WTC11 (cell line): Measurements from ENCODE around the gene SHISAL2A. TPM values are rescaled to one million over a fixed set of nuclear protein-coding genes. Genes with fewer than 3 reads are reported as not detected.

ENCODE experiments used
- ATAC-seq: fragments of 200-7000 bp; cut with Tn5 transposase; 2 replicates; pipeline ENCODE4 v1.10.0; 2021; ENCODE audit warnings: mild to moderate bottlenecking, moderate library complexity
- Bru-seq: library from RNA; stranded (reverse); fragments of 400-500 nt; gene quantifications from one replicate; lab custom pipeline; 2021; lab: Mats Ljungman, UMichigan
- CTCF ChIA-PET: fragments of 300-600 bp; sonication (Branson Sonifier 250); formaldehyde crosslinking; loops from one replicate; lab custom pipeline; 2021; ENCODE audit warnings: antibody characterized with exemption; lab: Charles Lee
- POLR2A ChIA-PET: fragments of 350-600 bp; sonication (Branson Sonifier 250); formaldehyde crosslinking; loops from one replicate; lab custom pipeline; 2021; ENCODE audit warnings: antibody characterized with exemption; lab: Charles Lee
- DNase-seq: peaks from one replicate; pipeline ENCODE4 v3.0.0; 2021; ENCODE audit warnings: low spot score
- H3K27ac Mint-ChIP-seq: 2 replicates; pipeline ENCODE4 v1.8.0; 2021; ENCODE audit warnings: mixed read lengths
- H3K27me3 Mint-ChIP-seq: 2 replicates; pipeline ENCODE4 v1.8.0; 2021; ENCODE audit warnings: low read depth, mild to moderate bottlenecking, moderate library complexity, mixed read lengths
- H3K36me3 Mint-ChIP-seq: 2 replicates; pipeline ENCODE4 v1.8.0; 2021; ENCODE audit warnings: mixed read lengths
- H3K4me1 Mint-ChIP-seq: 2 replicates; pipeline ENCODE4 v1.8.0; 2022; ENCODE audit warnings: mixed read lengths
- H3K4me3 Mint-ChIP-seq: 2 replicates; pipeline ENCODE4 v1.8.0; 2021; ENCODE audit warnings: mild to moderate bottlenecking, moderate library complexity, mixed read lengths
- H3K9me3 Mint-ChIP-seq: 2 replicates; pipeline ENCODE4 v1.8.0; 2021; ENCODE audit warnings: mixed read lengths
- CREB1 ChIP-seq: sonication (generic); formaldehyde crosslinking; IDR thresholded peaks from 2 replicates; pipeline ENCODE4 v1.8.0; 2023; ENCODE audit warnings: mild to moderate bottlenecking, missing genetic modification reagents
- JAZF1 ChIP-seq: fragments of 250-450 bp; sonication (Bioruptor Pico); IDR thresholded peaks from 2 replicates; pipeline ENCODE4 v1.9.0; 2021; ENCODE audit warnings: moderate library complexity, mild to moderate bottlenecking, inconsistent platforms
- NFATC4 ChIP-seq: fragments of 250-450 bp; sonication (Bioruptor Pico); IDR thresholded peaks from 2 replicates; pipeline ENCODE4 v1.9.0; 2021; ENCODE audit warnings: mild to moderate bottlenecking
- NR1H2 ChIP-seq: sonication (generic); formaldehyde crosslinking; IDR thresholded peaks from 2 replicates; pipeline ENCODE4 v1.9.0; 2021; ENCODE audit warnings: mild to moderate bottlenecking, moderate library complexity, missing genetic modification reagents
- RELA ChIP-seq: sonication (generic); formaldehyde crosslinking; IDR thresholded peaks from 2 replicates; pipeline ENCODE4 v1.8.1; 2022; ENCODE audit warnings: missing genetic modification reagents, mild to moderate bottlenecking, borderline replicate concordance
- ZNF317 ChIP-seq: sonication (generic); formaldehyde crosslinking; IDR thresholded peaks from 2 replicates; pipeline ENCODE4 v1.8.1; 2023; ENCODE audit warnings: low read depth, mild to moderate bottlenecking, moderate library complexity, missing genetic modification reagents, borderline replicate concordance
- long read RNA-seq, 3 experiments: library from RNA in 1 of 3; library from capped mRNA in 1 of 3; library from polyadenylated mRNA in 1 of 3; unstranded in 2 of 3; stranded (forward) in 1 of 3; transcript quantifications; one replicate each; pipeline ENCODE4 v2.0.0, GENCODE V29; 2021
- total RNA-seq: library from RNA; stranded (reverse); gene quantifications from 3 replicates; pipeline ENCODE4 v1.2.3, GENCODE V29; 2021
- TF ChIP-seq, protein P1 (sequence below): fragments of 250-450 bp; sonication (Bioruptor Pico); conservative IDR thresholded peaks from 2 replicates; pipeline ENCODE4 v1.9.0; 2021; ENCODE audit warnings: mild to moderate bottlenecking
- TF ChIP-seq, protein P2 (sequence below): sonication (generic); formaldehyde crosslinking; IDR thresholded peaks from 2 replicates; pipeline ENCODE4 v1.8.1; 2023; ENCODE audit warnings: mild to moderate bottlenecking, missing genetic modification reagents
- TF ChIP-seq, protein P3 (sequence below): fragments of 250-450 bp; sonication (Bioruptor Pico); IDR thresholded peaks from 2 replicates; pipeline ENCODE4 v2.1.2; 2022; ENCODE audit warnings: mild to moderate bottlenecking, moderate library complexity
- TF ChIP-seq, protein P4 (sequence below): sonication (generic); formaldehyde crosslinking; IDR thresholded peaks from 2 replicates; pipeline ENCODE4 v1.8.0; 2022; ENCODE audit warnings: missing genetic modification reagents
- TF ChIP-seq, protein P5 (sequence below): sonication (generic); formaldehyde crosslinking; IDR thresholded peaks from 2 replicates; pipeline ENCODE4 v1.8.1; 2022; ENCODE audit warnings: low read depth, missing genetic modification reagents, borderline replicate concordance
- TF ChIP-seq, protein P6 (sequence below): sonication (generic); formaldehyde crosslinking; IDR thresholded peaks from 2 replicates; pipeline ENCODE4 v1.8.0; 2022; ENCODE audit warnings: mild to moderate bottlenecking, missing genetic modification reagents
- TF ChIP-seq, protein P7 (sequence below): sonication (generic); formaldehyde crosslinking; IDR thresholded peaks from 2 replicates; pipeline ENCODE4 v1.8.0; 2023; ENCODE audit warnings: missing genetic modification reagents, mild to moderate bottlenecking, borderline replicate concordance
- TF ChIP-seq, protein P8 (sequence below): sonication (generic); formaldehyde crosslinking; IDR thresholded peaks from 2 replicates; pipeline ENCODE4 v1.8.0; 2023; ENCODE audit warnings: mild to moderate bottlenecking, missing genetic modification reagents
- TF ChIP-seq, protein P9 (sequence below): fragments of 250-450 bp; sonication (Bioruptor Pico); IDR thresholded peaks from 2 replicates; pipeline ENCODE4 v1.9.0; 2021; ENCODE audit warnings: mild to moderate bottlenecking

The SHISAL2A gene
- total RNA-seq = 0.60 to 1.7 TPM (median 1.4 TPM) in 3 replicates
- percentile 25 among the genes with signal in this experiment for Bru-seq, nascent RNA
- long read RNA-seq, experiment 1 = 0 reads
- long read RNA-seq, experiment 2, partial matches to known transcripts = 1 of 2 reads
- long read RNA-seq, experiment 2, other reads (novel, unspliced or antisense) = 0 of 2 reads
- long read RNA-seq, experiment 3 = 0 reads

DNA sequence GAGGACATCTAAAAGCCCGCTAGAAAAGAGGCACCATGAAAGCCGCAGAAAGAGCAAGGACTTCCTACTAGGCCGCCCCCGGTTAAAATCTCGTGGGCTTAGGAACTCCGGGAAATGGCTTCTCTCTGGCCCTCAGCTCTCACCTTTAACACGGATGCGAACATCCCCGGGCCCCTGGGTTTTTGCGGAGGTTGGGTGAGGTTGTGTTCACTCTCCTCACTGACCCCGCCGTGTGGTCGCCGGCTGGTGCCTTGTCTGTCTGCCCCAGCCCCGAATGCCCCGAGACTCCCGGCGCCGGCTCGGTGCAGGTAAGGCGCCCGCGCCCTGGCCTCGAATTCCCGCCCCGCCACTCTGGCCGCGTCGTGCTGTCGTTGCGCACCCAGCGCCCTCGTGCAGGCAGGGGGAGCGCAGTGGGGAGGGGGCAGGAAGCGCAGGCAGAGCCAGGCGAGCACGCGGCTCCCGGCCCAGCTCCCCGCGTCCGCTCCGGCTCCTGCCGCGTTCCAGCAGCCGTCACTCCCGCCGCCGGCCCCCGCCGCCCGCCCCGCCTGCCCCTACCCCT is at the start of gene SHISAL2A:
SHISAL2A (plus strand) TSS at position 437 of the 559 bp plus-strand sequence. CDS start 326 bp downstream, outside the sequence.
- ChIA-PET POLR2A (interaction anchor here (0.5 to 0.9 kb wide), 5 partner anchors 70 to 1340 kb away, joined by 3 to 4 read pairs (median 3); partner anchors contain the start of genes ORC1 and TUT4), CTCF (interaction anchor here (0.5 to 1.7 kb wide), 6 partner anchors 45 to 790 kb away, joined by 3 to 10 read pairs (median 3); partner anchors contain the start of gene TUT4)
- Mint-ChIP-seq H3K36me3 (peaks cover 6% of the 10 kb centered on the region), H3K9me3 (no peaks in the 10 kb centered on the region), H3K4me1 (peaks cover 31% of the 10 kb centered on the region), H3K4me3 (peak within 1 kb of the TSS; percentile 67), H3K27me3 (peaks cover 55% of the 10 kb centered on the region), H3K27ac (no peak within 1 kb of the TSS)
- ATAC-seq (peak; percentile 67), DNase-seq (peak; percentile 73)
- TF ChIP-seq, protein P1, sequence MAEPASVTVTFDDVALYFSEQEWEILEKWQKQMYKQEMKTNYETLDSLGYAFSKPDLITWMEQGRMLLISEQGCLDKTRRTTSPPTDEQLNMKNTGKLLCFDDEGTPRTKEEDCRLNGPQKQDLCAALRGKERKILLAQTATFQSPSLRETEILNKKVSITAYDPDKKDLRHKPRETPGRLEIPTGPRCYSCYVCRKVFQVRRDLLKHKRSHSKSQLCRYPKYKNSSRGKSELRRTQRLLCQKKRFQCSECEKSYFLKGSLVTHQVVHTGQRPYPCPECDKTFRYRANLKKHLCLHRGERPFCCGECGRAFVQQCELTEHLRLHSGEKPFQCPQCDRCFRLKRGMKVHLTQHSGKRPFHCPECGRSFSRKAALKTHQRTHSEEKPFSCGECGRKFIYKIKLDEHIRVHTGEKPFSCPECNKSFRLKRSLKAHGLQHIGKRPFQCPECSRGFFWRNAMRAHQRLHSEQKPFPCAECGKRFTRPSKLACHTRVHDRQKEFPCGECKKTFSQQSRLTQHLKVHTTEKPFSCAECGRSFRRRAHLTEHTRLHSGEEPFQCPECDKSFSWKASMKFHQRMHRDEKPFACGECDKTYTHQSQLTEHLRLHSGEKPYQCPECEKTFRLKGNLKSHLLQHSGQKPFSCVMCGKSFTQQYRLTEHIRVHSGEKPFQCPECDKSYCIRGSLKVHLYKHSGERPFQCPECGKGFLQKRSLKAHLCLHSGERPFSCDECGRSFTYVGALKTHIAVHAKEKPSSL (CRISPR knock-in tag) = no peak
- TF ChIP-seq, protein P2, sequence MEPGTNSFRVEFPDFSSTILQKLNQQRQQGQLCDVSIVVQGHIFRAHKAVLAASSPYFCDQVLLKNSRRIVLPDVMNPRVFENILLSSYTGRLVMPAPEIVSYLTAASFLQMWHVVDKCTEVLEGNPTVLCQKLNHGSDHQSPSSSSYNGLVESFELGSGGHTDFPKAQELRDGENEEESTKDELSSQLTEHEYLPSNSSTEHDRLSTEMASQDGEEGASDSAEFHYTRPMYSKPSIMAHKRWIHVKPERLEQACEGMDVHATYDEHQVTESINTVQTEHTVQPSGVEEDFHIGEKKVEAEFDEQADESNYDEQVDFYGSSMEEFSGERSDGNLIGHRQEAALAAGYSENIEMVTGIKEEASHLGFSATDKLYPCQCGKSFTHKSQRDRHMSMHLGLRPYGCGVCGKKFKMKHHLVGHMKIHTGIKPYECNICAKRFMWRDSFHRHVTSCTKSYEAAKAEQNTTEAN (CRISPR knock-in tag) = peak; percentile 99
- TF ChIP-seq, protein P3, sequence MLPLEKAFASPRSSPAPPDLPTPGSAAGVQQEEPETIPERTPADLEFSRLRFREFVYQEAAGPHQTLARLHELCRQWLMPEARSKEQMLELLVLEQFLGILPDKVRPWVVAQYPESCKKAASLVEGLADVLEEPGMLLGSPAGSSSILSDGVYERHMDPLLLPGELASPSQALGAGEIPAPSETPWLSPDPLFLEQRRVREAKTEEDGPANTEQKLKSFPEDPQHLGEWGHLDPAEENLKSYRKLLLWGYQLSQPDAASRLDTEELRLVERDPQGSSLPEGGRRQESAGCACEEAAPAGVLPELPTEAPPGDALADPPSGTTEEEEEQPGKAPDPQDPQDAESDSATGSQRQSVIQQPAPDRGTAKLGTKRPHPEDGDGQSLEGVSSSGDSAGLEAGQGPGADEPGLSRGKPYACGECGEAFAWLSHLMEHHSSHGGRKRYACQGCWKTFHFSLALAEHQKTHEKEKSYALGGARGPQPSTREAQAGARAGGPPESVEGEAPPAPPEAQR = no peak
- TF ChIP-seq NFATC4 = no peak
- TF ChIP-seq, protein P4, sequence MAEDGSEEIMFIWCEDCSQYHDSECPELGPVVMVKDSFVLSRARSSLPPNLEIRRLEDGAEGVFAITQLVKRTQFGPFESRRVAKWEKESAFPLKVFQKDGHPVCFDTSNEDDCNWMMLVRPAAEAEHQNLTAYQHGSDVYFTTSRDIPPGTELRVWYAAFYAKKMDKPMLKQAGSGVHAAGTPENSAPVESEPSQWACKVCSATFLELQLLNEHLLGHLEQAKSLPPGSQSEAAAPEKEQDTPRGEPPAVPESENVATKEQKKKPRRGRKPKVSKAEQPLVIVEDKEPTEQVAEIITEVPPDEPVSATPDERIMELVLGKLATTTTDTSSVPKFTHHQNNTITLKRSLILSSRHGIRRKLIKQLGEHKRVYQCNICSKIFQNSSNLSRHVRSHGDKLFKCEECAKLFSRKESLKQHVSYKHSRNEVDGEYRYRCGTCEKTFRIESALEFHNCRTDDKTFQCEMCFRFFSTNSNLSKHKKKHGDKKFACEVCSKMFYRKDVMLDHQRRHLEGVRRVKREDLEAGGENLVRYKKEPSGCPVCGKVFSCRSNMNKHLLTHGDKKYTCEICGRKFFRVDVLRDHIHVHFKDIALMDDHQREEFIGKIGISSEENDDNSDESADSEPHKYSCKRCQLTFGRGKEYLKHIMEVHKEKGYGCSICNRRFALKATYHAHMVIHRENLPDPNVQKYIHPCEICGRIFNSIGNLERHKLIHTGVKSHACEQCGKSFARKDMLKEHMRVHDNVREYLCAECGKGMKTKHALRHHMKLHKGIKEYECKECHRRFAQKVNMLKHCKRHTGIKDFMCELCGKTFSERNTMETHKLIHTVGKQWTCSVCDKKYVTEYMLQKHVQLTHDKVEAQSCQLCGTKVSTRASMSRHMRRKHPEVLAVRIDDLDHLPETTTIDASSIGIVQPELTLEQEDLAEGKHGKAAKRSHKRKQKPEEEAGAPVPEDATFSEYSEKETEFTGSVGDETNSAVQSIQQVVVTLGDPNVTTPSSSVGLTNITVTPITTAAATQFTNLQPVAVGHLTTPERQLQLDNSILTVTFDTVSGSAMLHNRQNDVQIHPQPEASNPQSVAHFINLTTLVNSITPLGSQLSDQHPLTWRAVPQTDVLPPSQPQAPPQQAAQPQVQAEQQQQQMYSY (CRISPR knock-in tag) = peak; percentile 87
- TF ChIP-seq, protein P5, sequence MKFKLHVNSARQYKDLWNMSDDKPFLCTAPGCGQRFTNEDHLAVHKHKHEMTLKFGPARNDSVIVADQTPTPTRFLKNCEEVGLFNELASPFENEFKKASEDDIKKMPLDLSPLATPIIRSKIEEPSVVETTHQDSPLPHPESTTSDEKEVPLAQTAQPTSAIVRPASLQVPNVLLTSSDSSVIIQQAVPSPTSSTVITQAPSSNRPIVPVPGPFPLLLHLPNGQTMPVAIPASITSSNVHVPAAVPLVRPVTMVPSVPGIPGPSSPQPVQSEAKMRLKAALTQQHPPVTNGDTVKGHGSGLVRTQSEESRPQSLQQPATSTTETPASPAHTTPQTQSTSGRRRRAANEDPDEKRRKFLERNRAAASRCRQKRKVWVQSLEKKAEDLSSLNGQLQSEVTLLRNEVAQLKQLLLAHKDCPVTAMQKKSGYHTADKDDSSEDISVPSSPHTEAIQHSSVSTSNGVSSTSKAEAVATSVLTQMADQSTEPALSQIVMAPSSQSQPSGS = peak; percentile 99
- TF ChIP-seq, protein P6, sequence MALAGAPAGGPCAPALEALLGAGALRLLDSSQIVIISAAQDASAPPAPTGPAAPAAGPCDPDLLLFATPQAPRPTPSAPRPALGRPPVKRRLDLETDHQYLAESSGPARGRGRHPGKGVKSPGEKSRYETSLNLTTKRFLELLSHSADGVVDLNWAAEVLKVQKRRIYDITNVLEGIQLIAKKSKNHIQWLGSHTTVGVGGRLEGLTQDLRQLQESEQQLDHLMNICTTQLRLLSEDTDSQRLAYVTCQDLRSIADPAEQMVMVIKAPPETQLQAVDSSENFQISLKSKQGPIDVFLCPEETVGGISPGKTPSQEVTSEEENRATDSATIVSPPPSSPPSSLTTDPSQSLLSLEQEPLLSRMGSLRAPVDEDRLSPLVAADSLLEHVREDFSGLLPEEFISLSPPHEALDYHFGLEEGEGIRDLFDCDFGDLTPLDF (CRISPR knock-in tag) = peak; percentile 99
- TF ChIP-seq, protein P7, sequence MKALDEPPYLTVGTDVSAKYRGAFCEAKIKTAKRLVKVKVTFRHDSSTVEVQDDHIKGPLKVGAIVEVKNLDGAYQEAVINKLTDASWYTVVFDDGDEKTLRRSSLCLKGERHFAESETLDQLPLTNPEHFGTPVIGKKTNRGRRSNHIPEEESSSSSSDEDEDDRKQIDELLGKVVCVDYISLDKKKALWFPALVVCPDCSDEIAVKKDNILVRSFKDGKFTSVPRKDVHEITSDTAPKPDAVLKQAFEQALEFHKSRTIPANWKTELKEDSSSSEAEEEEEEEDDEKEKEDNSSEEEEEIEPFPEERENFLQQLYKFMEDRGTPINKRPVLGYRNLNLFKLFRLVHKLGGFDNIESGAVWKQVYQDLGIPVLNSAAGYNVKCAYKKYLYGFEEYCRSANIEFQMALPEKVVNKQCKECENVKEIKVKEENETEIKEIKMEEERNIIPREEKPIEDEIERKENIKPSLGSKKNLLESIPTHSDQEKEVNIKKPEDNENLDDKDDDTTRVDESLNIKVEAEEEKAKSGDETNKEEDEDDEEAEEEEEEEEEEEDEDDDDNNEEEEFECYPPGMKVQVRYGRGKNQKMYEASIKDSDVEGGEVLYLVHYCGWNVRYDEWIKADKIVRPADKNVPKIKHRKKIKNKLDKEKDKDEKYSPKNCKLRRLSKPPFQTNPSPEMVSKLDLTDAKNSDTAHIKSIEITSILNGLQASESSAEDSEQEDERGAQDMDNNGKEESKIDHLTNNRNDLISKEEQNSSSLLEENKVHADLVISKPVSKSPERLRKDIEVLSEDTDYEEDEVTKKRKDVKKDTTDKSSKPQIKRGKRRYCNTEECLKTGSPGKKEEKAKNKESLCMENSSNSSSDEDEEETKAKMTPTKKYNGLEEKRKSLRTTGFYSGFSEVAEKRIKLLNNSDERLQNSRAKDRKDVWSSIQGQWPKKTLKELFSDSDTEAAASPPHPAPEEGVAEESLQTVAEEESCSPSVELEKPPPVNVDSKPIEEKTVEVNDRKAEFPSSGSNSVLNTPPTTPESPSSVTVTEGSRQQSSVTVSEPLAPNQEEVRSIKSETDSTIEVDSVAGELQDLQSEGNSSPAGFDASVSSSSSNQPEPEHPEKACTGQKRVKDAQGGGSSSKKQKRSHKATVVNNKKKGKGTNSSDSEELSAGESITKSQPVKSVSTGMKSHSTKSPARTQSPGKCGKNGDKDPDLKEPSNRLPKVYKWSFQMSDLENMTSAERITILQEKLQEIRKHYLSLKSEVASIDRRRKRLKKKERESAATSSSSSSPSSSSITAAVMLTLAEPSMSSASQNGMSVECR = peak; percentile 99
- TF ChIP-seq, protein P8, sequence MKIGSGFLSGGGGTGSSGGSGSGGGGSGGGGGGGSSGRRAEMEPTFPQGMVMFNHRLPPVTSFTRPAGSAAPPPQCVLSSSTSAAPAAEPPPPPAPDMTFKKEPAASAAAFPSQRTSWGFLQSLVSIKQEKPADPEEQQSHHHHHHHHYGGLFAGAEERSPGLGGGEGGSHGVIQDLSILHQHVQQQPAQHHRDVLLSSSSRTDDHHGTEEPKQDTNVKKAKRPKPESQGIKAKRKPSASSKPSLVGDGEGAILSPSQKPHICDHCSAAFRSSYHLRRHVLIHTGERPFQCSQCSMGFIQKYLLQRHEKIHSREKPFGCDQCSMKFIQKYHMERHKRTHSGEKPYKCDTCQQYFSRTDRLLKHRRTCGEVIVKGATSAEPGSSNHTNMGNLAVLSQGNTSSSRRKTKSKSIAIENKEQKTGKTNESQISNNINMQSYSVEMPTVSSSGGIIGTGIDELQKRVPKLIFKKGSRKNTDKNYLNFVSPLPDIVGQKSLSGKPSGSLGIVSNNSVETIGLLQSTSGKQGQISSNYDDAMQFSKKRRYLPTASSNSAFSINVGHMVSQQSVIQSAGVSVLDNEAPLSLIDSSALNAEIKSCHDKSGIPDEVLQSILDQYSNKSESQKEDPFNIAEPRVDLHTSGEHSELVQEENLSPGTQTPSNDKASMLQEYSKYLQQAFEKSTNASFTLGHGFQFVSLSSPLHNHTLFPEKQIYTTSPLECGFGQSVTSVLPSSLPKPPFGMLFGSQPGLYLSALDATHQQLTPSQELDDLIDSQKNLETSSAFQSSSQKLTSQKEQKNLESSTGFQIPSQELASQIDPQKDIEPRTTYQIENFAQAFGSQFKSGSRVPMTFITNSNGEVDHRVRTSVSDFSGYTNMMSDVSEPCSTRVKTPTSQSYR (CRISPR knock-in tag) = peak; percentile 99
- peak; percentile 99 for TF ChIP-seq RELA (CRISPR knock-in tag)
- TF ChIP-seq, protein P9, sequence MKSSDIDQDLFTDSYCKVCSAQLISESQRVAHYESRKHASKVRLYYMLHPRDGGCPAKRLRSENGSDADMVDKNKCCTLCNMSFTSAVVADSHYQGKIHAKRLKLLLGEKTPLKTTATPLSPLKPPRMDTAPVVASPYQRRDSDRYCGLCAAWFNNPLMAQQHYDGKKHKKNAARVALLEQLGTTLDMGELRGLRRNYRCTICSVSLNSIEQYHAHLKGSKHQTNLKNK (CRISPR knock-in tag) = no peak
- peak; percentile 95 for TF ChIP-seq NR1H2 (CRISPR knock-in tag)
- TF ChIP-seq CREB1 (CRISPR knock-in tag) = peak; percentile 99
- no peak for TF ChIP-seq JAZF1 (CRISPR knock-in tag)
- peak; percentile 85 for TF ChIP-seq ZNF317
